GM21825 (cell line): ENCODE results near the gene MBTPS2.
A peak's percentile ranks its signal among the peaks of the same experiment; 100 is the strongest.
"Not testable (repeated sequence)": the region's sequence is repeated elsewhere in the genome, so short reads cannot be mapped to it uniquely, and the experiment has no call there.

Source experiments
- ATAC-seq: cut with Tn5 transposase; IDR thresholded peaks from one replicate; pipeline ENCODE4 v1.9.1; 2021; ENCODE audit warnings: mild to moderate bottlenecking, moderate library complexity; ENCODE audit not compliant: unreplicated experiment

MBTPS2 gene

GRCh38 chrX:21855937-21856415, 16.6 kb downstream of the MBTPS2 start, which contains the start of gene YY2:
Gene YY2, plus strand, starts transcription at chrX:21855987. Its CDS starts 498 bp downstream, at chrX:21856485.
- ATAC-seq, result no peak

- ATAC-seq, result no peak
Measured at GRCh38 chrX:21856504-21856903, 17.1 kb downstream of the MBTPS2 start.

GRCh38 chrX:21863241-21863640, 23.8 kb downstream of the MBTPS2 start:
- ATAC-seq, result no peak

- no peak for ATAC-seq
Measured at GRCh38 chrX:21865436-21865835, 26.0 kb downstream of the MBTPS2 start.

DNA sequence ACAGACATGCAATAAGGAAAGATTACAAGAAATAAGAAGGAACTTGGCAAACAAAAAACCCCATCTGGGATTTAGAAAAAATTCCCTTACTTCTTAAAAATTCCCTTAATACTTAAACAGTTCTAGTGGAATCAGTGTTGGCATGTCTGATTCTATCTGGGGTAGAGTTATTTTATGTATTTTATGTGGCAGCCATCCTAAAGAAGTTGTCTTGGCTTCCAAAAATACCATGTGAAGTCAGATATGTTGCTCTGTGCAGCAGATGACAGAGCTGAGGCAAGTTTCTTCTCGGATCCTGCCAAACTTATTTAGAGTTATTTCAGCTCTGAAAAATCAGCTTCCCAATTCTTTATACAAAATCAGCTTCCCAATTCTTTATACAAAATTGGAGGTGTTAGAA, 31.1 kb downstream of the MBTPS2 start:
- ATAC-seq, result no peak

- ATAC-seq, result no peak
Measured at GRCh38 chrX:21873063-21873775, 33.8 kb downstream of the MBTPS2 start.

DNA sequence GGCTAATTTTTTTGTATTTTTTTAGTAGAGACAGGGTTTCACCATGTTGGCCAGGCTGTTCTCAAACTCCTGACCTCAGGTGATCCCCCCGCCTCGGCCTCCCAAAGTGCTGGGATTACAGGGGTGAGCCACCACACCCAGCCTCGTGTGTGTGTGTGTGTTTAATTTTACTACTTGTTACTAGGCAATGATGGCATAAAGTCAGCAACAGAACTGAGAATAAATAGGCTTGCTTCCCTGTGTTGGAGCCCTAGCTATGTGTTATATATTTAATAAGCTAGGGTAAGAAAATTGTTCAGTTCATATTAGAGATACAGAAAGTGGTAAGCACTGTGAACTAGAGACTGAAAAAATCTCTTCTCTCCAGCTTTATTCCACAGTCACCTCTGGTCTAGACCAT, 34.8 kb downstream of the MBTPS2 start:
- ATAC-seq, result not testable (repeated sequence)

DNA sequence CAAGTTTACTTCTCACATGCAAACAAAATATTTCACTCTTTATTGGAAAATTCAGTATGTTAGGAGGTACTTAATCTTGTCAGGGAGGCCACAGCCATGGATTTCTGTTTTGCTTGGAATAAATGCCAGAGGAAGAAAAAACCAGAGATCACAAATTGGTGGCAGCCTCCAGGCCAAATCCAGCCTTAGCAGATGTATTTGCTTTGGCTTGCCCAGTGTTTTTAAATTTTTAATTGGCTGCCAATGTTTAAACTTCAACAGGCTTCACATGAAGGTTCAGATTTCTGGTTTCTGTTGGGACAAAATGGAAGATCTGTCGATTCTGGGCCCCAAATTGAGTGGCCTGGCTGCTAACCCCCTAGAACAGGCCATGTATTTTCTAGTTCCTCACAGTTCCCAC, 35.6 kb downstream of the MBTPS2 start:
- no peak for ATAC-seq

DNA sequence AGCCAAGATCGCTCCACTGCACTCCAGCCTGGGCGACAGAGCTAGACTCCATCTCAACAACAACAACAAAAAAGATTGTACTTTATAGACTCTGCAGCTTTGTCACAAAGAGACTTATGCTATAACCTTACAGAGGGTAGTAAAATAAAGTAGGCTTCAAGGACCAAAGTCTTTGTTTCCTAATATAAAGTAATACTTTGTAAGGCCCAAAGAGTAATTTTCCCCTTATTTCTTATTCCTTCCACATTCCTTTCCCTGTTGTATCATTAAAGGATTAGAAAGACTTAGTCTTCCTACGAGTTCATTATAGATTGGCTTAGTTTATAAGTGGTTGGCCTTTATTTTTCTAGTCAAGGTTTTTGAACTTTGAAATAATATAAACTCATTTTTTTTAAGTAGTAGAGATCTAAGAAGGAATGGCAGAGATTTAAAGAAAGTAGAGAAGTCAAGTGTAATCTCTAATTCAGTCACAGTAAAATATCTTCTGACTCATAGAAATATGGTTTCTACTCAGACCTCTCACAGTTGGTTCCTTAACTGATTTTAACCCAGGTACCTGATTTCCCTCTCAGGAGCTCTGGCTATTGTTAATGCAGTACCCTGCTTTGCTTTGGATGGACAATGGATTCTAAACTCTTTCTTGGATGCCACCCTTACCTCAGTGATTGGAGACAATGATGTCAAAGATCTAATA, 42.6 kb downstream of the MBTPS2 start:
- ATAC-seq, result no peak

DNA sequence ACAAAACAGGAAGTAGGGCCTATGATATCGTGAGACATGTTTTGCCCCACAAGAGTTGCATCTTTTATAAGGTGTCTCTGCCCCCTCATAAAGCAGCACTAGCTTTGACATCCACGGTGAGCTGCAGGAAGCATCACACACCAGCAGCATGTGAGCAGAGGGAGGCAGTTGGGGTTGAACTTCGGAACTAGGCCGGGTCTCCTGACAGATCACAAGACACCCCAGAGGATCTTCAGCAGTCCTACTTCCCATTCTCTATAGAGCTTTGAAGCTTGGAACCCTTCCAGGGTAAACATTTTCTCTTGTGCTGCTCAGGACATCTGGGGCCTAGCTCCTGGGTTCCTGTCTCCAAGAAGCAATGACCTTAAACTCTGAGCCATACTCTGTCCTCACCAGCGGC, 43.8 kb downstream of the MBTPS2 start:
- ATAC-seq, result no peak

DNA sequence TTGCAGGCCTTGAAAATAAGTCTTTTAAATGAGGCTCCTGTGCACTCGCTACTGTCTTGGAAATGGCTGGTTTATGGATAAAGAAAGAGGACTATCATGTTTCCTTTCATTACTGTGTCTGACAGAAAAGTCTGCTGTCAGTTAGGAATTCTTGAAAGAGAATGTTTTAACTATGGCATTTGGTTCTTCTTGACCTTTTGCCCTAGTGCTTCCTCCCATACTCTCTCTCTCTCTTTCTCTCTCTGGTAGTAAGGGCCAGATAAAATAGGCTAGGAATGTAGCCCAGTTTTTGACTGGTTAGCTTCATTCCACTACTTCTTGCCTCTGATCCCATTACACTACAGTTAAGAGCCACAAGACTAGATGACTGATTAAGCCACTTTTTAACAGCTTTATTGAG, 46.2 kb downstream of the MBTPS2 start:
- ATAC-seq, result no peak

DNA sequence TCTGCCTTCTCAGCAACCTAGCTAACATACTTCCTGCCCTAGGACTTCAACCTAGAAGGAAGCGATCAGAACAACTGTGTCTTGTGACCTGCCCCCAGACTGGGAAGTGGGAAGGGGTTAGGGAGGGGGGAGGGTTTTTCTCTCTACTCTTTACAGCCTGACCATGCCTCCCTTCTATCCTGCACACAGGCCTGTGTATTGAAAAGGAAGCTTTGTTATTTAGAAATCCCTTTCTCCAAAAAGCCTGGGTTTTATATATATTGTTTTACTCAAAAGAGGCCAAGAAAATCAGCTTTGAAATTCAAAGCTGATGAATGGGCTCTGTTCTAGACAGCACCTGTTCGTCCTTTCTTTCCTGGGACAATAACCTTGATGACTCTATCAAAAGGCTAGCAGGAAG, 65.9 kb downstream of the MBTPS2 start:
- ATAC-seq, result no peak

- ATAC-seq, result no peak
Measured at GRCh38 chrX:21905953-21906352, 66.5 kb downstream of the MBTPS2 start.

DNA sequence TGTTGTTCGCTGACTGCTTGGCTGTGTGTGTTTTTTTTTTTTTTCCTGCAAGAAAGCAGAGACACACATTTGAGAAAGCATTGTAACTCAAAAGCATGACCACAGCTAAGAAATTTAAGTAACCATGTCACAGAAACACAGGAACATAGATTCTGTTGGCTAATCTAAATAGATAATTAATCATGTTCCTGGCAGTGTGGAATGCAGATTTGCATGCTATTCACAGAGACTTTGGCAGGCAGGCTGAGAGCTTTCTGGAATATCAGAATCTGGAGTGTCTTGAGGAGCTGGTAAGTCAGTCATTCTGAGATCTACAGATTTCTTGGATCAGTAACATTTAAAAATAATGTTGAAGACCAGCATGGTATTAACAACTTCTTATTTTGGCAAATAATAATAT, 67.8 kb downstream of the MBTPS2 start:
- no peak for ATAC-seq

DNA sequence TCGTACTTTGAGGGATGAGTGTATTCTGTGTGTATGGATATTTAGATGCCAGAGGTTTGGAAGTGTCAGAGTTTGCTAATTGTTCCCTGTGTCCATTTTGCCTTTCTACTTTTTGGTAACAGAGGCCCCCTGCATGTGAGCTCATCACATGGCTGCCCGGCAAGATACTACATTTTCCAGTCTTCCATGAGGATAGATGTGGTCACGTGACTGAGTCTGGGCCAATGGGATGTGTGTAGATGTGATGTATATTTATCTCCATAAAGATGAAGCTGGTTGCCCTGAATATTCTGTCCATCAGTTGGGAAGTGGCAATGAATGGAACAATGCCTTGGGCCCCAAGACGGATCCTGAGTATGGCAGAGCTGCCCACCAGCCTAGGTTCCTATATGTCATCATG, 72.1 kb downstream of the MBTPS2 start:
- ATAC-seq, result no peak

GRCh38 chrX:21912220-21912619, 72.8 kb downstream of the MBTPS2 start:
- no peak for ATAC-seq

DNA sequence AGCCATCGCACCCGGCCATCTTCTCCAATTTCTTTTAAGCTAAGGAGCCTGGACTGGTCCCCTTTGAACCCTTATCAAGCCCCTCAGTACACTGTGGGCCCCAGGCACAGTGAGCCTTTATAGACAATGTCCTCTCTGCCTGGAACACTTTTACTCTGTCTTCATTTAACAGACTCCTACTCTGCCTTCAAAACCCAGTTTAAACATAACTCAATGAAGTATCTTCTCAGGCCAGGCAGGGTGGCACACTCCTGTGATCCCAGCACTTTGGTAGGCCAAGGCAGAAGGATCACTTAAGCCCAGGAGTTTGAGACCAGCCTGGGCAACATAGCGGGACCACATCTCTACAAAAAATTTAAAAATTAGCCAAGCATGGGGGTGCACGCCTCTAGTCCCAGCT, 73.6 kb downstream of the MBTPS2 start:
- ATAC-seq, result no peak

GRCh38 chrX:21926116-21926515, 86.7 kb downstream of the MBTPS2 start:
- ATAC-seq, result no peak

GRCh38 chrX:21926527-21927278, 87.3 kb downstream of the MBTPS2 start:
- peak; percentile 85 for ATAC-seq

DNA sequence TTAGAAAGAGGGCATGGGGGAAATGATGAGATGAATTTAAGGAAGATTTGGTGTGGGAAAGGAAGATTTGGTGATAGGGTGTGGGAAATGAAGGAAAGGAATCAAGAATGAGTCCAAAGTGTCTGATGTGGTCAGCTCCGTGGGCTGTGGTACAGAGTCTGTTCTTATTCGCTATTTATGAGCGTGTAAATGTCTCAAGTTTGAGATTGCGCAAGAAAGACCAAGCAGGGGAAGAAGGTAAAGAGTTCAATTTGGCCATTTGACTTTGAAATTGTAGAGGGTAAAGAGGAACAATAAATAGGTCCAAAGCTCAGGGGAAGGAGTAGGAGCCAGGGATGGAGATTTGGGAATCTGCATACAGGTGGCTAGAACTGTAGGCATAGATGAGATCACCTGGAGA, 89.8 kb downstream of the MBTPS2 start:
- ATAC-seq, result no peak

DNA sequence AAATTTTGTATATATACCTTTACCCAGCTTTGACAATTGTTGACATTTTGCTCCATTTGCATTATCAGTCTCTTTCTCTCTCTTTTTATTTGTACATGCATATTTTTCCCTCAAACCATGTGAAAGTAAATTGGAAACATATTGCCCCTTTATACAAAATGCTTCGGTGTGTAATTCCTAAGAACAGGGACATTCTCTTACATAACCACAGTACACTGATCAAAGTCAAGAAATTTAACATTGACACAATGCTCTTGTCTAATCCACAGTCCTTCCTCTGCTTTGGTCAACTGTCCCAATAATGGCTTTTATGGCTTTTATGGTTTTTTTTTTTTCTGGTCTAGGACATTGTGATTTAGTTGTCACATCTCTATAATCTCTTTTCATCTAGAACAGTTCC, 91.6 kb downstream of the MBTPS2 start:
- no peak for ATAC-seq
